Measurements from ENCODE around the gene OSBPL3.
"Not testable (repeated sequence)": the region's sequence is repeated elsewhere in the genome, so short reads cannot be mapped to it uniquely, and the experiment has no call there.

The OSBPL3 gene

GRCh38 chr7:24979863-24980533 lies at the start of gene OSBPL3:
Gene OSBPL3, minus strand, starts transcription at chr7:24980178. Its CDS starts 87,706 bp downstream, at chr7:24892472.
- TF ChIP-seq POLR2AphosphoS5 (IDR thresholded peaks at IDR 0.05; ENCODE audit: borderline replicate concordance, low read depth, low read length) (peak; percentile 82), FOXP2 (optimal IDR thresholded peaks at IDR 0.05; ENCODE audit: control extremely low read depth, extremely low read length, insufficient read depth) (peak; percentile 17), EZH2 (IDR thresholded peaks at IDR 0.05) (no peak)
- no peaks in the 10 kb centered on the region for H3K36me3 ChIP-seq (ENCODE audit: insufficient read depth, low read length)
- peak within 1 kb of the TSS; percentile 93 for H3K4me3 ChIP-seq
- no peaks in the 10 kb centered on the region for H3K9me3 ChIP-seq (ENCODE audit: low read depth, low read length)
- no peak within 1 kb of the TSS for H3K27ac ChIP-seq
- peak; percentile 81 for DNase-seq (ENCODE audit: low read depth, low spot score)
- peak within 1 kb of the TSS; percentile 79 for H3K9ac ChIP-seq (ENCODE audit: insufficient read length)

GRCh38 chr7:25029075-25029474 lies 49.1 kb upstream of the OSBPL3 start:
- TF ChIP-seq FOXP2 (optimal IDR thresholded peaks at IDR 0.05; ENCODE audit: control extremely low read depth, extremely low read length, insufficient read depth) (no peak), POLR2AphosphoS5 (IDR thresholded peaks at IDR 0.05; ENCODE audit: borderline replicate concordance, low read depth, low read length) (no peak), EZH2 (IDR thresholded peaks at IDR 0.05) (no peak)
- Histone ChIP-seq H3K9me3 (ENCODE audit: low read depth, low read length) (no peaks in the 10 kb centered on the region), H3K4me3 (no peak overlapping the region), H3K27ac (no peak overlapping the region), H3K36me3 (ENCODE audit: insufficient read depth, low read length) (no peaks in the 10 kb centered on the region), H3K9ac (ENCODE audit: insufficient read length) (no peak overlapping the region)
- no peak for DNase-seq (ENCODE audit: low read depth, low spot score)

- H3K9ac ChIP-seq (ENCODE audit: insufficient read length): no peak overlapping the region
- no peak for DNase-seq (ENCODE audit: low read depth, low spot score)
These were observed 48.5 kb upstream of the OSBPL3 start for GRCh38 chr7:25028370-25029021.

GRCh38 chr7:25026156-25026555 lies 46.2 kb upstream of the OSBPL3 start:
- Histone ChIP-seq H3K4me3 (no peak overlapping the region), H3K36me3 (ENCODE audit: insufficient read depth, low read length) (no peaks in the 10 kb centered on the region), H3K9ac (ENCODE audit: insufficient read length) (no peak overlapping the region), H3K27ac (no peak overlapping the region), H3K9me3 (ENCODE audit: low read depth, low read length) (no peaks in the 10 kb centered on the region)
- TF ChIP-seq POLR2AphosphoS5 (IDR thresholded peaks at IDR 0.05; ENCODE audit: borderline replicate concordance, low read depth, low read length) (no peak), EZH2 (IDR thresholded peaks at IDR 0.05) (no peak), FOXP2 (optimal IDR thresholded peaks at IDR 0.05; ENCODE audit: control extremely low read depth, extremely low read length, insufficient read depth) (no peak)
- DNase-seq (ENCODE audit: low read depth, low spot score): no peak

More at GRCh38 chr7:25028370-25029021, 48.5 kb upstream of the OSBPL3 start:
- Histone ChIP-seq H3K4me3 (no peak overlapping the region), H3K9me3 (ENCODE audit: low read depth, low read length) (no peaks in the 10 kb centered on the region), H3K36me3 (ENCODE audit: insufficient read depth, low read length) (no peaks in the 10 kb centered on the region), H3K27ac (no peak overlapping the region)
- no peak for TF ChIP-seq FOXP2 (optimal IDR thresholded peaks at IDR 0.05; ENCODE audit: control extremely low read depth, extremely low read length, insufficient read depth)
- no peak for TF ChIP-seq EZH2 (IDR thresholded peaks at IDR 0.05)
- no peak for TF ChIP-seq POLR2AphosphoS5 (IDR thresholded peaks at IDR 0.05; ENCODE audit: borderline replicate concordance, low read depth, low read length)

- DNase-seq (ENCODE audit: low read depth, low spot score): no peak
- H3K9me3 ChIP-seq (ENCODE audit: low read depth, low read length): no peaks in the 10 kb centered on the region
- TF ChIP-seq POLR2AphosphoS5 (IDR thresholded peaks at IDR 0.05; ENCODE audit: borderline replicate concordance, low read depth, low read length) (no peak), FOXP2 (optimal IDR thresholded peaks at IDR 0.05; ENCODE audit: control extremely low read depth, extremely low read length, insufficient read depth) (no peak), EZH2 (IDR thresholded peaks at IDR 0.05) (no peak)
- no peak overlapping the region for H3K9ac ChIP-seq (ENCODE audit: insufficient read length)
- H3K27ac ChIP-seq: no peak overlapping the region
- H3K36me3 ChIP-seq (ENCODE audit: insufficient read depth, low read length): no peaks in the 10 kb centered on the region
- no peak overlapping the region for H3K4me3 ChIP-seq
These were observed 45.3 kb upstream of the OSBPL3 start for GRCh38 chr7:25025218-25025671.

GRCh38 chr7:25024066-25024465 lies 44.1 kb upstream of the OSBPL3 start:
- no peak for DNase-seq (ENCODE audit: low read depth, low spot score)
- Histone ChIP-seq H3K27ac (no peak overlapping the region), H3K9ac (ENCODE audit: insufficient read length) (no peak overlapping the region)

GRCh38 chr7:25017671-25018070 lies 37.7 kb upstream of the OSBPL3 start:
- H3K9me3 ChIP-seq (ENCODE audit: low read depth, low read length); H3K36me3 ChIP-seq (ENCODE audit: insufficient read depth, low read length); H3K27ac ChIP-seq; DNase-seq (ENCODE audit: low read depth, low spot score); H3K4me3 ChIP-seq; H3K9ac ChIP-seq (ENCODE audit: insufficient read length): not testable (repeated sequence)

More at GRCh38 chr7:25024066-25024465, 44.1 kb upstream of the OSBPL3 start:
- H3K9me3 ChIP-seq (ENCODE audit: low read depth, low read length): no peaks in the 10 kb centered on the region
- no peak for TF ChIP-seq EZH2 (IDR thresholded peaks at IDR 0.05)
- TF ChIP-seq FOXP2 (optimal IDR thresholded peaks at IDR 0.05; ENCODE audit: control extremely low read depth, extremely low read length, insufficient read depth): no peak
- no peak for TF ChIP-seq POLR2AphosphoS5 (IDR thresholded peaks at IDR 0.05; ENCODE audit: borderline replicate concordance, low read depth, low read length)
- H3K36me3 ChIP-seq (ENCODE audit: insufficient read depth, low read length): no peaks in the 10 kb centered on the region
- H3K4me3 ChIP-seq: no peak overlapping the region

GRCh38 chr7:25014756-25015155 lies 34.8 kb upstream of the OSBPL3 start:
- Histone ChIP-seq H3K36me3 (ENCODE audit: insufficient read depth, low read length) (no peaks in the 10 kb centered on the region), H3K9me3 (ENCODE audit: low read depth, low read length) (no peaks in the 10 kb centered on the region), H3K9ac (ENCODE audit: insufficient read length) (no peak overlapping the region), H3K27ac (no peak overlapping the region), H3K4me3 (no peak overlapping the region)
- TF ChIP-seq EZH2 (IDR thresholded peaks at IDR 0.05) (no peak), POLR2AphosphoS5 (IDR thresholded peaks at IDR 0.05; ENCODE audit: borderline replicate concordance, low read depth, low read length) (no peak), FOXP2 (optimal IDR thresholded peaks at IDR 0.05; ENCODE audit: control extremely low read depth, extremely low read length, insufficient read depth) (no peak)
- DNase-seq (ENCODE audit: low read depth, low spot score): no peak

- H3K27ac ChIP-seq: not testable (repeated sequence)
These were observed 32.7 kb upstream of the OSBPL3 start for GRCh38 chr7:25012710-25013109.

More at GRCh38 chr7:25012710-25013109, 32.7 kb upstream of the OSBPL3 start:
- DNase-seq (ENCODE audit: low read depth, low spot score); H3K36me3 ChIP-seq (ENCODE audit: insufficient read depth, low read length); H3K9ac ChIP-seq (ENCODE audit: insufficient read length); H3K9me3 ChIP-seq (ENCODE audit: low read depth, low read length); H3K4me3 ChIP-seq: not testable (repeated sequence)
